SK-N-SH (cell line): ENCODE results near the gene SYNGR3. TPM values are rescaled to one million over a fixed set of nuclear protein-coding genes. Genes with fewer than 3 reads are reported as not detected.

Experiments
- CTCF ChIA-PET: fragments of 300-600, 350-600 bp; formaldehyde crosslinking; extraction: SDS; loops from one replicate; lab custom pipeline; 2021; lab: Yijun Ruan, JAX
- POLR2A ChIA-PET: fragments of 350-600 bp; sonication (Branson Sonifier 250); formaldehyde crosslinking; extraction: SDS; loops from one replicate; lab custom pipeline; 2020; ENCODE audit warnings: antibody characterized with exemption, inconsistent platforms; lab: Yijun Ruan, JAX
- DNase-seq: peaks from one replicate; pipeline ENCODE4 v3.0.0; 2012
- H2AFZ ChIP-seq: fragments of 200-600 bp; sonication (generic); 2 replicates; pipeline ENCODE4 v1.8.1; 2016; ENCODE audit warnings: antibody characterized with exemption, mild to moderate bottlenecking, low read depth
- H3F3A ChIP-seq: fragments of 200-600 bp; sonication (generic); replicated peaks from 2 replicates; pipeline ENCODE3; 2016; ENCODE audit warnings: antibody characterized with exemption, mild to moderate bottlenecking; ENCODE audit not compliant: insufficient read depth
- H3K27ac ChIP-seq, 2 experiments: fragments of 200-500 bp in 1 of 2; fragments of 200-600 bp in 1 of 2; sonication (Bioruptor generic) in 1 of 2; sonication (generic), shearing (Covaris generic) in 1 of 2; 2 replicates each; pipeline versions ENCODE4 v1.5.1 to v1.6.1; 2014 to 2016; ENCODE audit warnings: low read depth in 2 of 2, inconsistent platforms in 1 of 2, low read length in 1 of 2, mild to moderate bottlenecking in 1 of 2, mixed read lengths in 1 of 2
- H3K27me3 ChIP-seq: fragments of 200-600 bp; sonication (generic), shearing (Covaris generic); 2 replicates; pipeline ENCODE4 v1.6.1; 2016; ENCODE audit warnings: mixed run types; ENCODE audit not compliant: insufficient read depth
- H3K36me3 ChIP-seq, 2 experiments: fragments of 200-500 bp in 1 of 2; fragments of 200-600 bp in 1 of 2; sonication (Bioruptor generic) in 1 of 2; sonication (generic) in 1 of 2; replicated peaks in 1 of 2; 2 replicates each; pipeline versions ENCODE3 to v1.5.1; 2014 to 2016; ENCODE audit warnings: low read length in 1 of 2, mild to moderate bottlenecking in 1 of 2; ENCODE audit not compliant: insufficient read depth in 2 of 2, control insufficient read depth in 1 of 2
- H3K4me1 ChIP-seq, 2 experiments: fragments of 200-500 bp in 1 of 2; fragments of 200-600 bp in 1 of 2; sonication (Bioruptor generic) in 1 of 2; sonication (generic), shearing (Covaris generic) in 1 of 2; 2 replicates each; pipeline versions ENCODE4 v1.5.1 to v1.6.1; 2014 to 2016; ENCODE audit warnings: low read depth in 1 of 2, low read length in 1 of 2, mixed run types in 1 of 2; ENCODE audit not compliant: insufficient read depth in 2 of 2, control insufficient read depth in 1 of 2
- H3K4me2 ChIP-seq: fragments of 200-600 bp; sonication (generic), shearing (Covaris generic); 2 replicates; pipeline ENCODE4 v1.6.1; 2017; ENCODE audit warnings: mixed run types
- H3K4me3 ChIP-seq, 2 experiments: fragments of 200-500 bp in 1 of 2; fragments of 200-600 bp in 1 of 2; sonication (Bioruptor generic) in 1 of 2; sonication (generic), shearing (Covaris generic) in 1 of 2; 2 replicates each; pipeline versions ENCODE4 v1.5.1 to v1.8.1; 2014 to 2016; ENCODE audit warnings: low read depth in 2 of 2, inconsistent platforms in 1 of 2, low read length in 1 of 2, mild to moderate bottlenecking in 1 of 2, mixed read lengths in 1 of 2, moderate library complexity in 1 of 2
- H3K79me2 ChIP-seq: fragments of 200-600 bp; sonication (generic); 2 replicates; pipeline ENCODE4 v1.8.1; 2017; ENCODE audit warnings: mild to moderate bottlenecking; ENCODE audit not compliant: insufficient read depth
- H3K9ac ChIP-seq: fragments of 200-600 bp; sonication (generic); 2 replicates; pipeline ENCODE4 v1.6.1; 2017; ENCODE audit warnings: mixed run types
- H3K9me2 ChIP-seq: fragments of 200-600 bp; sonication (generic); 2 replicates; pipeline ENCODE4 v1.6.1; 2017; ENCODE audit warnings: mixed run types
- H3K9me3 ChIP-seq: fragments of 200-600 bp; sonication (generic); 2 replicates; pipeline ENCODE4 v1.6.1; 2017; ENCODE audit warnings: mixed run types, mild to moderate bottlenecking, moderate library complexity
- H4K20me1 ChIP-seq: fragments of 200-600 bp; sonication (generic); 2 replicates; pipeline ENCODE4 v1.6.1; 2017; ENCODE audit warnings: mild to moderate bottlenecking, mixed run types; ENCODE audit not compliant: insufficient read depth
- CTCF ChIP-seq: fragments of 200-600 bp; sonication (generic); IDR thresholded peaks from 2 replicates; pipeline ENCODE4 v1.6.1; 2017; ENCODE audit warnings: antibody characterized with exemption, mild to moderate bottlenecking, moderate library complexity
- ELF1 ChIP-seq: IDR thresholded peaks from 2 replicates; pipeline ENCODE4 v1.4.0; 2012
- EP300 ChIP-seq, 2 experiments: IDR thresholded peaks; 2 replicates each; pipeline versions ENCODE4 v1.4.0 to v1.6.1; 2012; ENCODE audit warnings: borderline replicate concordance in 1 of 2, low read depth in 1 of 2, low read length in 1 of 2
- FOXJ3 ChIP-seq: sonication (generic); formaldehyde crosslinking; IDR thresholded peaks from 2 replicates; pipeline ENCODE4 v1.5.1; 2020; ENCODE audit warnings: mild to moderate bottlenecking, missing genetic modification reagents
- FOXM1 ChIP-seq: IDR thresholded peaks from 2 replicates; pipeline ENCODE4 v1.4.0; 2012; ENCODE audit warnings: low read depth, mild to moderate bottlenecking
- GABPA ChIP-seq: IDR thresholded peaks from 2 replicates; pipeline ENCODE4 v1.4.0; 2012; ENCODE audit warnings: low read depth, mild to moderate bottlenecking
- IRF3 ChIP-seq: fragments of 150-350 bp; IDR thresholded peaks from 2 replicates; pipeline ENCODE4 v1.6.1; 2016; ENCODE audit warnings: mild to moderate bottlenecking, low read depth, low read length
- MAX ChIP-seq: IDR thresholded peaks from 2 replicates; pipeline ENCODE4 v1.4.0; 2012; ENCODE audit warnings: low read depth
- NFIC ChIP-seq: IDR thresholded peaks from 2 replicates; pipeline ENCODE4 v1.4.0; 2012; ENCODE audit warnings: borderline replicate concordance
- NRF1 ChIP-seq: IDR thresholded peaks from 2 replicates; pipeline ENCODE4 v1.6.1; 2012; ENCODE audit warnings: low read depth, mild to moderate bottlenecking, low read length
- REST ChIP-seq: IDR thresholded peaks from 2 replicates; pipeline ENCODE4 v1.6.1; 2012; ENCODE audit warnings: mild to moderate bottlenecking, low read depth, low read length, moderate library complexity
- RFX5 ChIP-seq: IDR thresholded peaks from 2 replicates; pipeline ENCODE4 v1.6.1; 2012; ENCODE audit warnings: mild to moderate bottlenecking, improper control_type of control experiment, low read length
- RXRA ChIP-seq: IDR thresholded peaks from 2 replicates; pipeline ENCODE4 v1.4.0; 2012; ENCODE audit warnings: low read depth, mild to moderate bottlenecking, borderline replicate concordance
- SIN3A ChIP-seq: IDR thresholded peaks from 2 replicates; pipeline ENCODE4 v1.6.1; 2012; ENCODE audit warnings: low read depth, mild to moderate bottlenecking, low read length, moderate library complexity, borderline replicate concordance
- SMC3 ChIP-seq: IDR thresholded peaks from 2 replicates; pipeline ENCODE4 v1.6.1; 2012; ENCODE audit warnings: low read depth, low read length, improper control_type of control experiment
- TAF1 ChIP-seq: IDR thresholded peaks from 2 replicates; pipeline ENCODE4 v1.6.1; 2012; ENCODE audit warnings: low read depth, mild to moderate bottlenecking, low read length, moderate library complexity, borderline replicate concordance
- TEAD4 ChIP-seq: IDR thresholded peaks from 2 replicates; pipeline ENCODE4 v1.4.0; 2012; ENCODE audit warnings: mild to moderate bottlenecking, borderline replicate concordance; ENCODE audit not compliant: insufficient read depth
- USF1 ChIP-seq: IDR thresholded peaks from 2 replicates; pipeline ENCODE4 v1.4.0; 2012; ENCODE audit warnings: low read depth, borderline replicate concordance
- ZBTB33 ChIP-seq: IDR thresholded peaks from 2 replicates; pipeline ENCODE4 v1.4.0; 2012; ENCODE audit warnings: low read depth, borderline replicate concordance
- WGBS: methylation state at CpG from one replicate; pipeline ENCODE4 v1.1.6; 2017; ENCODE audit warnings: low lambda C conversion rate; 5-methylcytosine and 5-hydroxymethylcytosine counted together
- polyA plus RNA-seq, 3 experiments: library from polyadenylated mRNA; depleted of rRNA; stranded (reverse); fragments of >200 nt; gene quantifications; 2 replicates each; pipeline ENCODE4 v1.2.3, GENCODE V29; 2012

SYNGR3 gene
- polyA plus RNA-seq, 1 of the 3 experiments (the other 2 are of a cell fraction): 10.7 TPM

- Histone ChIP-seq H3K36me3 (peaks cover 7 to 36% of the 10 kb centered on the region in 2 experiments), H3K27me3 (no peaks in the 10 kb centered on the region), H3K9me2 (no peaks in the 10 kb centered on the region), H3K79me2 (peaks cover 8% of the 10 kb centered on the region; the same call in 1 of the 2 replicates), H3K4me2 (no peak overlapping the region), H3K9ac (no peak overlapping the region), H3K4me3 (no peak overlapping the region), H3K9me3 (no peaks in the 10 kb centered on the region), H3K4me1 (peaks cover 6 to 15% of the 10 kb centered on the region in 2 experiments; a peak in 2 of 4 replicates), H3F3A (peaks cover 15% of the 10 kb centered on the region), H2AFZ (no peak overlapping the region), H3K27ac (no peak overlapping the region), H4K20me1 (no peaks in the 10 kb centered on the region)
- TF ChIP-seq MAX (no peak), SIN3A (no peak), SMC3 (no peak), TAF1 (no peak), USF1 (no peak), IRF3 (no peak), NRF1 (no peak), REST (no peak), ELF1 (no peak), CTCF (no peak), TEAD4 (no peak), FOXM1 (no peak), EP300 (IDR thresholded peaks at IDR 0.05; ENCODE audit: borderline replicate concordance in 1 of 2, low read depth in 1 of 2, low read length in 1 of 2) (no peak), GABPA (no peak), RXRA (no peak), NFIC (no peak), ZBTB33 (no peak), RFX5 (no peak), FOXJ3 (CRISPR knock-in tag) (no peak)
- WGBS: 80% methylated on average over 40 of the region's 53 CpGs
- ChIA-PET POLR2A (interaction anchor here (2.2 kb wide), 1 partner anchor 16 kb away, joined by 12 read pairs; the partner anchor contains the start of gene RPS2), CTCF (interaction anchor here (3.3 kb wide), 1 partner anchor 24 kb away, joined by 19 read pairs; no protein-coding TSS in a partner anchor)
- no peak for DNase-seq
Measured at GRCh38 chr16:1980030-1980769, 9.6 kb upstream of the SYNGR3 start.
